HEK293T (cell line): ENCODE results near the gene MSN.

ENCODE experiments used
- CTCF ChIA-PET: fragments of 350-600 bp; formaldehyde crosslinking; extraction: SDS; loops from one replicate; lab custom pipeline; 2021; ENCODE audit warnings: antibody characterized with exemption, inconsistent platforms; lab: Yijun Ruan, JAX
- POLR2A ChIA-PET: fragments of 350-600 bp; formaldehyde crosslinking; extraction: SDS; loops from one replicate; lab custom pipeline; 2020; ENCODE audit warnings: antibody characterized with exemption, inconsistent platforms; lab: Yijun Ruan, JAX
- DNase-seq: peaks from one replicate; pipeline ENCODE4 v3.0.0; 2012; ENCODE audit warnings: mixed read lengths; ENCODE audit errors: extremely low spot score
- ARNT ChIP-seq: fragments of 450-650 bp; IDR thresholded peaks from 2 replicates; pipeline ENCODE4 v1.6.1; 2017; ENCODE audit warnings: mild to moderate bottlenecking
- BHLHE40 ChIP-seq: fragments of 450-650 bp; IDR thresholded peaks from 2 replicates; pipeline ENCODE4 v1.6.1; 2016; ENCODE audit warnings: mild to moderate bottlenecking, moderate library complexity, borderline replicate concordance
- CTBP1 ChIP-seq: fragments of 450-650 bp; IDR thresholded peaks from 2 replicates; pipeline ENCODE4 v1.6.1; 2016; ENCODE audit warnings: borderline replicate concordance
- ELF4 ChIP-seq: fragments of 450-650 bp; IDR thresholded peaks from 2 replicates; pipeline ENCODE4 v1.6.1; 2017; ENCODE audit warnings: antibody characterized with exemption
- FOXA1 ChIP-seq: fragments of 450-650 bp; IDR thresholded peaks from 2 replicates; pipeline ENCODE4 v1.6.1; 2016; ENCODE audit warnings: mild to moderate bottlenecking
- FOXK2 ChIP-seq: fragments of 450-650 bp; IDR thresholded peaks from 2 replicates; pipeline ENCODE4 v1.6.1; 2016; ENCODE audit warnings: mild to moderate bottlenecking
- FOXM1 ChIP-seq: fragments of 450-650 bp; IDR thresholded peaks from 2 replicates; pipeline ENCODE4 v1.6.1; 2017; ENCODE audit warnings: mild to moderate bottlenecking, borderline replicate concordance
- HDGF ChIP-seq: fragments of 450-650 bp; IDR thresholded peaks from 2 replicates; pipeline ENCODE4 v1.6.1; 2017; ENCODE audit warnings: antibody characterized with exemption, borderline replicate concordance
- L3MBTL2 ChIP-seq: fragments of 450-650 bp; conservative IDR thresholded peaks from 2 replicates; pipeline ENCODE4 v1.6.1; 2016; ENCODE audit warnings: mild to moderate bottlenecking
- LEF1 ChIP-seq: fragments of 450-650 bp; IDR thresholded peaks from 2 replicates; pipeline ENCODE4 v1.6.1; 2017; ENCODE audit warnings: mild to moderate bottlenecking, borderline replicate concordance
- NFRKB ChIP-seq: fragments of 450-650 bp; IDR thresholded peaks from 2 replicates; pipeline ENCODE4 v1.6.1; 2016; ENCODE audit warnings: mild to moderate bottlenecking, moderate library complexity
- PKNOX1 ChIP-seq: fragments of 450-650 bp; IDR thresholded peaks from 2 replicates; pipeline ENCODE4 v1.6.1; 2016
- SP1 ChIP-seq: fragments of 450-650 bp; IDR thresholded peaks from 2 replicates; pipeline ENCODE4 v1.6.1; 2017
- SUZ12 ChIP-seq: fragments of 450-650 bp; IDR thresholded peaks from 2 replicates; pipeline ENCODE4 v1.6.1; 2016; ENCODE audit warnings: mild to moderate bottlenecking
- TARDBP ChIP-seq: fragments of 450-650 bp; IDR thresholded peaks from 2 replicates; pipeline ENCODE4 v1.6.1; 2016
- ZNF384 ChIP-seq: fragments of 450-650 bp; IDR thresholded peaks from 2 replicates; pipeline ENCODE4 v1.6.1; 2016

Gene MSN

GRCh38 chrX:65679071-65679540 lies 11.7 kb downstream of the MSN start:
- ChIA-PET CTCF (no interaction called here), POLR2A (interaction anchor here (1.7 kb wide), 1 partner anchor 10 kb away, joined by 3 read pairs; no protein-coding TSS in a partner anchor)
- TF ChIP-seq HDGF (no peak), CTBP1 (no peak), FOXK2 (no peak), ARNT (no peak), PKNOX1 (no peak)
- no peak for DNase-seq

DNA sequence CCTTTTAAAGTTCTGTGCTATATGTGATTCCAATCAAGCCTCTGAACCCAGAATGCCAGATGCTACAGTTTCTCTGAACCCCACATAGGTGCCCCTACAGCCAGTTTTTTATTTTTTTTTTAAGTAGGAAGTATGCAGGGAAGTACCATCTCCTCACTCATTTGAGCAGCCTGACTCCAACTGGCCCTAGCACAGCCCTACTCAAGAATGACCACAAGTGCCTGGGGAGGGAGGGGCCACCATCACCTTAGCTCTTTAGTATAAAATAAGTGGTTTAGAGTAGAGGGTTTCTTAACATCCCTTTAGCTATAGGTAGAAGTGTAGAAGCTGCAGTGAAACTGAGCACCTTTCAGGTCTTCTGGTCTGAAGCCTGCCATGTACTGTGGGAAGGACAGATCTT lies 14.4 kb downstream of the MSN start:
- POLR2A ChIA-PET: no interaction called here
- no peak for TF ChIP-seq ZNF384
- TF ChIP-seq ELF4: no peak
- no peak for TF ChIP-seq HDGF
- TF ChIP-seq LEF1: no peak
- no peak for TF ChIP-seq FOXM1
- no peak for TF ChIP-seq FOXK2
- TF ChIP-seq SP1: no peak
- no peak for TF ChIP-seq PKNOX1
- no peak for TF ChIP-seq CTBP1
- TF ChIP-seq TARDBP: no peak
- TF ChIP-seq SUZ12: no peak
- CTCF ChIA-PET: no interaction called here
- DNase-seq: no peak

GRCh38 chrX:65685112-65685511 lies 17.7 kb downstream of the MSN start:
- POLR2A ChIA-PET: no interaction called here

DNA sequence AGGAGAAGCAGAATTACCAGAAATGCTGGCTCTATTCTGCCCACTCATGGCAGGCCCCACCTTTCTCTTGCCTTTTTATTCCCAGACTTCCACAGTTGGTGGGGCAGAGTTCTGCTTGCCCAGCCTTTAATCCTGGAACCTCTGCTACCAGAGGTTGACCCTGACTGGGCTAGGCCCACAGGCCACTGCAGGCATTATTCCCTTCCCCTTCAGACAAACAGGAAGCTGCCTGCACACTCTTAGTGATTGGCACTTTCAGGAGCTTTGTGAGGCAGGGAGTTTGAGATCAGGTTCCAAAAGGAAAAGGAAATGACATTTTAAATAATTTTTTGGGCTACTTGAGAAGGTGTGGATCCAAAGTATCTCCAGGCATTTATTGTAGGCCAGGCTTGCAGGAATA lies 18.8 kb downstream of the MSN start:
- ChIA-PET CTCF (no interaction called here), POLR2A (no interaction called here)

More at GRCh38 chrX:65685112-65685511, 17.7 kb downstream of the MSN start:
- TF ChIP-seq HDGF (no peak), ELF4 (no peak), ARNT (no peak), FOXA1 (no peak), L3MBTL2 (no peak)
- CTCF ChIA-PET: no interaction called here
- no peak for DNase-seq

GRCh38 chrX:65687367-65687766 lies 19.9 kb downstream of the MSN start:
- DNase-seq: no peak
- POLR2A ChIA-PET: no interaction called here
- CTCF ChIA-PET: no interaction called here
- no peak for TF ChIP-seq L3MBTL2
- TF ChIP-seq BHLHE40: no peak
- TF ChIP-seq SP1: no peak

More for the DNA sequence above, 18.8 kb downstream of the MSN start:
- DNase-seq: no peak
- TF ChIP-seq FOXM1 (no peak), FOXK2 (no peak), NFRKB (no peak), SUZ12 (no peak), CTBP1 (no peak), BHLHE40 (no peak), SP1 (no peak)

DNA sequence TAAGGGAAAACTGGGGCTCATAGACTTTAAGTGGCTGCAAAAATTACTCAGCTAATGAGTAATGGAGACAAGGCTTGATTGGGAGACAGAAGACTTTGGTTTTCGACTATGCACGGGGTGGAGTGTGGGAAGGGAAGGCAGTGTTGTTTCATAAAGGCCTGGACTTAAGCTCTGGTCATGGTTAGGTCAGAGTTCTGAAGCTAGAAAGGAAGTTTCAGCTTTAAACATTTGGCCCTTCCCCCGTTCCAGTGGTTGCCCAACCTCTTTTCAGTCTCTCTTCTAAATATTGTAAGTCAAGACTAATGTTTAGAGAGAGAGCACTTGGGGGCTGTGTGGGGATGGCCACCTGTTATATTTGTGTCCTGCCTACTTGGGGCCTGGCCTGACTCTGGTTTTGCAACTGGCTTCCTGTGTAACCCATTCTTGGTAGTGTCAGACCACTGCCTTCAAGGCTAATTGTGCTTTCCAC lies 21.0 kb downstream of the MSN start:
- TF ChIP-seq HDGF (no peak), ZNF384 (no peak), NFRKB (no peak), FOXA1 (no peak), FOXM1 (no peak), ARNT (no peak), CTBP1 (no peak), L3MBTL2 (no peak), TARDBP (no peak), BHLHE40 (no peak), ELF4 (no peak), SUZ12 (no peak), PKNOX1 (no peak), SP1 (no peak), LEF1 (no peak), FOXK2 (no peak)
- POLR2A ChIA-PET: interaction anchor here (0.6 kb wide), 1 partner anchor 20 kb away, joined by 3 read pairs; no protein-coding TSS in a partner anchor
- DNase-seq: no peak
- CTCF ChIA-PET: no interaction called here

DNA sequence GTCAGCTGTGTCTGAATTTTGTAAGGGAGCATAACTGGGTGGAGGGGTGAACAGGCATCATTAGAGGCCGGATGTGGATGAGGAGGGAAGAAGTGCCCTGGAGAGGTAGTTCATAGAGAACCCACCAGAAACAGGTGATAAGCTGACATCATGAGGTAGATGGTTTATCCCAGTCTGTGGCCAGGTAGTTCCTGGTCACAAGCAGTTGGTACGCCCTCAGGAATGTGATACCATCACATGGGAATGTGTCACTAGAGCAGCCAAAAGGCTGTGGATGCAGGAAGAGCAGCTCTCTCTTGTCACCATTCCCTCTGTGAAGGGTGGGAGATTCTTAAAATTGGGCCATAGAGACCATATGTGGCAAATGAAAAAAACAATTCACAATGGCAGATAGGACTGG lies 21.9 kb downstream of the MSN start:
- TF ChIP-seq ZNF384 (no peak), LEF1 (no peak), L3MBTL2 (no peak), BHLHE40 (no peak), NFRKB (no peak), SUZ12 (no peak), TARDBP (no peak), HDGF (no peak), FOXA1 (no peak), ARNT (no peak), ELF4 (no peak), FOXM1 (no peak), CTBP1 (no peak), SP1 (no peak), FOXK2 (no peak), PKNOX1 (no peak)
- ChIA-PET CTCF (interaction anchor here (1.0 kb wide), 1 partner anchor 12 kb away, joined by 4 read pairs; no protein-coding TSS in a partner anchor), POLR2A (no interaction called here)
- no peak for DNase-seq
